A549 (cell line): ENCODE data around the gene GBGT1. TPM values are rescaled to one million over a fixed set of nuclear protein-coding genes. Genes with fewer than 3 reads are reported as not detected.
A peak's percentile ranks its signal among the peaks of the same experiment; 100 is the strongest.

Experiments used
- ATAC-seq, 2 experiments: fragments of 200-7000 bp in 1 of 2; fragments of >200 bp in 1 of 2; cut with Nextera tagmentation in 1 of 2; cut with Tn5 transposase in 1 of 2; 3 replicates each; pipeline versions ENCODE4 v1.8.0 to v1.9.1; 2018 to 2020; ENCODE audit warnings: mild to moderate bottlenecking in 1 of 2, moderate library complexity in 1 of 2
- CTCF ChIA-PET: fragments of 300-600 bp; sonication (Branson Sonifier 250); formaldehyde crosslinking; extraction: SDS; loops from one replicate; lab custom pipeline; 2021; ENCODE audit warnings: antibody characterized with exemption, inconsistent platforms; lab: Yijun Ruan, JAX
- POLR2A ChIA-PET: fragments of 350-600 bp; formaldehyde crosslinking; extraction: SDS; loops from one replicate; lab custom pipeline; 2021; ENCODE audit warnings: antibody characterized with exemption, inconsistent platforms; lab: Yijun Ruan, JAX
- DNase-seq, 2 experiments: peaks; one replicate each; pipeline versions ENCODE4 v3.0.0 to v3.0.0-alpha.2; 2011 to 2016; ENCODE audit warnings: low read depth in 1 of 2, low spot score in 1 of 2
- FAIRE-seq: peaks from 2 replicates; lab custom pipeline; 2011; peaks lifted over from hg19 to GRCh38; lab: Jason Lieb, UNC
- H3K27ac ChIP-seq, 2 experiments: fragments of >200 bp; sonication (Bioruptor Twin); formaldehyde crosslinking; 3 replicates each; pipeline ENCODE4 v1.5.1; 2016 to 2017
- H3K4me1 ChIP-seq: fragments of >200 bp; sonication (Bioruptor Twin); formaldehyde crosslinking; 3 replicates; pipeline ENCODE4 v1.6.1; 2016
- H3K4me2 ChIP-seq: fragments of >200 bp; sonication (Bioruptor Twin); formaldehyde crosslinking; 3 replicates; pipeline ENCODE4 v1.6.1; 2016
- H3K4me3 ChIP-seq: fragments of >200 bp; sonication (Bioruptor Twin); formaldehyde crosslinking; 3 replicates; pipeline ENCODE4 v1.5.1; 2016
- H3K9me3 ChIP-seq: fragments of >200 bp; sonication (Bioruptor Twin); formaldehyde crosslinking; 3 replicates; pipeline ENCODE4 v1.6.1; 2016
- E2F6 ChIP-seq: IDR thresholded peaks from 2 replicates; pipeline ENCODE4 v1.6.1; 2012; ENCODE audit warnings: low read depth, borderline replicate concordance
- ESRRA ChIP-seq: fragments of 150-350 bp; IDR thresholded peaks from 2 replicates; pipeline ENCODE4 v1.6.1; 2014; ENCODE audit warnings: mild to moderate bottlenecking, low read length, borderline replicate concordance
- FOSB ChIP-seq: fragments of 250-450 bp; sonication (Bioruptor Pico); IDR thresholded peaks from 2 replicates; pipeline ENCODE4 v1.5.0; 2020; ENCODE audit warnings: mild to moderate bottlenecking, moderate library complexity
- FOSL2 ChIP-seq, 2 experiments: fragments of 450-650 bp in 1 of 2; fragments of >200 bp in 1 of 2; sonication (Bioruptor Twin) in 1 of 2; formaldehyde crosslinking; IDR thresholded peaks; 2 replicates each; pipeline versions ENCODE4 v1.5.0 to v1.6.1; 2016 to 2020; ENCODE audit warnings: mild to moderate bottlenecking in 1 of 2, moderate library complexity in 1 of 2
- FOXS1 ChIP-seq: fragments of 250-450 bp; sonication (Bioruptor Pico); IDR thresholded peaks from 2 replicates; pipeline ENCODE4 v1.5.0; 2020; ENCODE audit warnings: mild to moderate bottlenecking, moderate library complexity
- HES2 ChIP-seq: fragments of >200 bp; sonication (Bioruptor Twin); formaldehyde crosslinking; IDR thresholded peaks from 2 replicates; pipeline ENCODE4 v1.6.1; 2016
- HMGXB4 ChIP-seq: fragments of 250-450 bp; sonication (Bioruptor Pico); IDR thresholded peaks from 2 replicates; pipeline ENCODE4 v1.5.0; 2021; ENCODE audit warnings: mild to moderate bottlenecking, moderate library complexity, borderline replicate concordance
- HOXB5 ChIP-seq: fragments of 250-450 bp; sonication (Bioruptor Pico); IDR thresholded peaks from 2 replicates; pipeline ENCODE4 v1.5.0; 2020; ENCODE audit warnings: mild to moderate bottlenecking, moderate library complexity
- JUN ChIP-seq, 2 experiments: fragments of >200 bp; sonication (Bioruptor Twin); formaldehyde crosslinking; IDR thresholded peaks; 2 replicates in 1 of 2; 3 replicates in 1 of 2; pipeline ENCODE4 v1.6.1; 2016 to 2017
- JUNB ChIP-seq: fragments of >200 bp; sonication (Bioruptor Twin); formaldehyde crosslinking; IDR thresholded peaks from 2 replicates; pipeline ENCODE4 v1.6.1; 2016
- KDM5A ChIP-seq: fragments of 200-600 bp; sonication (generic); IDR thresholded peaks from 2 replicates; pipeline ENCODE4 v1.6.1; 2016; ENCODE audit warnings: antibody characterized with exemption, mild to moderate bottlenecking
- MAX ChIP-seq: IDR thresholded peaks from 2 replicates; pipeline ENCODE4 v1.6.1; 2012
- PHF8 ChIP-seq: fragments of 200-600 bp; sonication (generic); IDR thresholded peaks from 2 replicates; pipeline ENCODE4 v1.6.1; 2016; ENCODE audit warnings: low read depth, mild to moderate bottlenecking, antibody characterized with exemption, moderate library complexity, borderline replicate concordance
- RARB ChIP-seq: fragments of 250-450 bp; sonication (Bioruptor Pico); IDR thresholded peaks from 2 replicates; pipeline ENCODE4 v1.8.0; 2021; ENCODE audit warnings: mild to moderate bottlenecking, moderate library complexity
- RCOR1 ChIP-seq: fragments of 150-350 bp; IDR thresholded peaks from 2 replicates; pipeline ENCODE4 v1.6.1; 2014; ENCODE audit warnings: antibody characterized with exemption, low read length, low read depth
- TP53 ChIP-seq: fragments of 250-450 bp; sonication (Bioruptor Pico); IDR thresholded peaks from 2 replicates; pipeline ENCODE4 v1.5.0; 2021; ENCODE audit warnings: mild to moderate bottlenecking, moderate library complexity
- USF2 ChIP-seq: fragments of 450-650 bp; IDR thresholded peaks from 2 replicates; pipeline ENCODE4 v1.6.1; 2014; ENCODE audit warnings: antibody characterized with exemption
- ZFP36 ChIP-seq: fragments of 450-650 bp; IDR thresholded peaks from 2 replicates; pipeline ENCODE4 v1.6.1; 2014; ENCODE audit warnings: borderline replicate concordance; ENCODE audit not compliant: partially characterized antibody
- WGBS: methylation state at CpG from one replicate; pipeline ENCODE4 v1.1.6; 2017; ENCODE audit errors: missing lambda C conversion rate; 5-methylcytosine and 5-hydroxymethylcytosine counted together
- polyA plus RNA-seq, 4 experiments: library from polyadenylated mRNA; depleted of rRNA in 3 of 4; stranded (reverse); fragments of >200 nt; fragmentation: RNase III in 1 of 4; extraction: RNeasy Plus Mini Kit Qiagen cat#74134 plus additional on column Dnase treatment in 1 of 4; gene quantifications; 2 replicates in 3 of 4; 3 replicates in 1 of 4; pipeline ENCODE4 v1.2.3, GENCODE V29; 2011 to 2017

Gene GBGT1
- polyA plus RNA-seq, 2 of the 4 experiments (the other 2 are of a cell fraction) = 1.7 to 2.4 TPM

- ATAC-seq = peak; percentile 51 to 68
- POLR2A ChIA-PET = interaction anchor here (1.3 to 1.4 kb wide), 2 partner anchors 9 to 14 kb away, joined by 5 to 9 read pairs; no protein-coding TSS in a partner anchor
Observed at GRCh38 chr9:133135146-133135745, 28.5 kb downstream of the GBGT1 start.

GRCh38 chr9:133134388-133135145 lies 29.1 kb downstream of the GBGT1 start:
- ChIA-PET CTCF (interaction anchor here (0.7 to 39.2 kb wide), 6 partner anchors 9 to 113 kb away, joined by 3 to 1284 read pairs (median 4); partner anchors contain the start of gene RALGDS), POLR2A (interaction anchor here (1.1 to 1.8 kb wide), 6 partner anchors 10 to 104 kb away, joined by 5 to 10 read pairs (median 7); partner anchors contain the start of gene GTF3C5)
- Histone ChIP-seq H3K9me3 (no peaks in the 10 kb centered on the region), H3K4me2 (peak overlapping the region; percentile 79), H3K4me1 (peaks cover 67% of the 10 kb centered on the region), H3K27ac (peak overlapping the region; percentile 64 to 85), H3K4me3 (no peak overlapping the region)
- DNase-seq (no peak), ATAC-seq (no peak), FAIRE-seq (no peak)
- WGBS = 65% methylated on average over 11 of the region's 11 CpGs
- TF ChIP-seq HMGXB4 (no peak), FOSB (CRISPR knock-in tag) (no peak), ESRRA (no peak), USF2 (0 out of 2 replicates have a peak, but pooled peaks have one; percentile 2), ZFP36 (peak; percentile 57), E2F6 (no peak), PHF8 (no peak), HOXB5 (CRISPR knock-in tag) (no peak), TP53 (no peak), RCOR1 (no peak), KDM5A (no peak), RARB (CRISPR knock-in tag) (no peak)

More at GRCh38 chr9:133135146-133135745, 28.5 kb downstream of the GBGT1 start:
- TF ChIP-seq MAX = peak; percentile 25; the same call in 1 of the 2 replicates
- peak; percentile 50; the same call in 1 of the 2 replicates for TF ChIP-seq JUNB
- TF ChIP-seq HES2 = no peak
- TF ChIP-seq FOXS1 (CRISPR knock-in tag) = peak; percentile 10; the same call in 1 of the 2 replicates
- 0 out of 5 replicates have a peak, but pooled peaks of 1 of the 2 experiments have one; percentile 25 for TF ChIP-seq JUN (IDR thresholded peaks at IDR 0.05)
- TF ChIP-seq FOSL2 (IDR thresholded peaks at IDR 0.05) = peak; percentile 38; the same call in 1 of the 2 replicates
- peak; percentile 89 for TF ChIP-seq FOSL2 (CRISPR knock-in tag; IDR thresholded peaks at IDR 0.05)
- H3K9me3 ChIP-seq = no peaks in the 10 kb centered on the region
- DNase-seq (peak; percentile 86 to 87), FAIRE-seq (no peak)
- 0% methylated on average over 4 of the region's 8 CpGs for WGBS
- H3K27ac ChIP-seq = peak overlapping the region; percentile 64 to 85
- H3K4me1 ChIP-seq = peaks cover 69% of the 10 kb centered on the region
- CTCF ChIA-PET = interaction anchor here (0.7 to 39.2 kb wide), 8 partner anchors 10 to 351 kb away, joined by 3 to 1284 read pairs (median 4); partner anchors contain the start of gene RALGDS
- no peak overlapping the region for H3K4me3 ChIP-seq
- peak overlapping the region; percentile 79 for H3K4me2 ChIP-seq
